Hematopoietic multipotent progenitor cell treated with erythropoietin and hydrocortisone succinate and interleukin-3 and kit ligand, for 6 days (in vitro differentiated cells): ENCODE data around the gene BMERB1.

ENCODE experiments used
- DNase-seq: peaks from one replicate; pipeline ENCODE4 v3.0.0-alpha.2; 2015

Gene BMERB1

GRCh38 chr16:15498427-15499175, 64.2 kb downstream of the BMERB1 start:
- DNase-seq: no peak

- DNase-seq: no peak
Measured at GRCh38 chr16:15502041-15502725, 67.8 kb downstream of the BMERB1 start.

- no peak for DNase-seq
Measured at GRCh38 chr16:15506441-15506840, 72.1 kb downstream of the BMERB1 start.

GRCh38 chr16:15507301-15507958, 73.0 kb downstream of the BMERB1 start:
- DNase-seq: no peak

- no peak for DNase-seq
Measured at GRCh38 chr16:15507959-15508627, 73.7 kb downstream of the BMERB1 start.

- peak; percentile 31 for DNase-seq
Measured at GRCh38 chr16:15509051-15509592, 74.7 kb downstream of the BMERB1 start.

GRCh38 chr16:15509593-15510535, 75.5 kb downstream of the BMERB1 start:
- DNase-seq: peak; percentile 36

- DNase-seq: no peak
Measured at GRCh38 chr16:15510992-15511391, 76.6 kb downstream of the BMERB1 start.

GRCh38 chr16:15511759-15512487, 77.5 kb downstream of the BMERB1 start:
- no peak for DNase-seq

GRCh38 chr16:15513156-15513555, 78.8 kb downstream of the BMERB1 start:
- DNase-seq: no peak

GRCh38 chr16:15515992-15516391, 81.6 kb downstream of the BMERB1 start:
- DNase-seq: no peak

- DNase-seq: no peak
Measured at GRCh38 chr16:15516609-15517008, 82.2 kb downstream of the BMERB1 start.

- no peak for DNase-seq
Measured at GRCh38 chr16:15517743-15518377, 83.5 kb downstream of the BMERB1 start.

- DNase-seq: no peak
Measured at GRCh38 chr16:15518381-15519351, 84.3 kb downstream of the BMERB1 start.

- DNase-seq: no peak
Measured at GRCh38 chr16:15519790-15520189, 85.4 kb downstream of the BMERB1 start.

GRCh38 chr16:15521390-15521757, 87.0 kb downstream of the BMERB1 start:
- DNase-seq: no peak

GRCh38 chr16:15521758-15522509, 87.5 kb downstream of the BMERB1 start:
- peak; percentile 98 for DNase-seq

GRCh38 chr16:15523092-15523541, 88.7 kb downstream of the BMERB1 start:
- DNase-seq: peak; percentile 83

GRCh38 chr16:15523939-15524338, 89.6 kb downstream of the BMERB1 start:
- DNase-seq: no peak
